HG02642 (cell line): ENCODE data around the gene SLITRK5.

ENCODE experiments used
- ATAC-seq: cut with Tn5 transposase; IDR thresholded peaks from one replicate; pipeline ENCODE4 v1.9.1; 2021; ENCODE audit warnings: mild to moderate bottlenecking; ENCODE audit not compliant: unreplicated experiment, poor library complexity

Gene SLITRK5

GRCh38 chr13:87696458-87696857 lies 25.3 kb downstream of the SLITRK5 start:
- ATAC-seq: no peak

GRCh38 chr13:87698268-87698667 lies 27.1 kb downstream of the SLITRK5 start:
- ATAC-seq: no peak

- no peak for ATAC-seq
These were observed 38.8 kb downstream of the SLITRK5 start for GRCh38 chr13:87709947-87710346.

- ATAC-seq: no peak
These were observed 40.8 kb downstream of the SLITRK5 start for GRCh38 chr13:87712012-87712411.
